HG03039 (cell line): ENCODE measurements around the gene CCNG2.
"Not testable (repeated sequence)": the region's sequence is repeated elsewhere in the genome, so short reads cannot be mapped to it uniquely, and the experiment has no call there.

Experiments
- ATAC-seq: cut with Tn5 transposase; IDR thresholded peaks from one replicate; pipeline ENCODE4 v1.9.1; 2021; ENCODE audit warnings: mild to moderate bottlenecking, moderate library complexity; ENCODE audit not compliant: unreplicated experiment

CCNG2 gene, protein sequence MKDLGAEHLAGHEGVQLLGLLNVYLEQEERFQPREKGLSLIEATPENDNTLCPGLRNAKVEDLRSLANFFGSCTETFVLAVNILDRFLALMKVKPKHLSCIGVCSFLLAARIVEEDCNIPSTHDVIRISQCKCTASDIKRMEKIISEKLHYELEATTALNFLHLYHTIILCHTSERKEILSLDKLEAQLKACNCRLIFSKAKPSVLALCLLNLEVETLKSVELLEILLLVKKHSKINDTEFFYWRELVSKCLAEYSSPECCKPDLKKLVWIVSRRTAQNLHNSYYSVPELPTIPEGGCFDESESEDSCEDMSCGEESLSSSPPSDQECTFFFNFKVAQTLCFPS

DNA sequence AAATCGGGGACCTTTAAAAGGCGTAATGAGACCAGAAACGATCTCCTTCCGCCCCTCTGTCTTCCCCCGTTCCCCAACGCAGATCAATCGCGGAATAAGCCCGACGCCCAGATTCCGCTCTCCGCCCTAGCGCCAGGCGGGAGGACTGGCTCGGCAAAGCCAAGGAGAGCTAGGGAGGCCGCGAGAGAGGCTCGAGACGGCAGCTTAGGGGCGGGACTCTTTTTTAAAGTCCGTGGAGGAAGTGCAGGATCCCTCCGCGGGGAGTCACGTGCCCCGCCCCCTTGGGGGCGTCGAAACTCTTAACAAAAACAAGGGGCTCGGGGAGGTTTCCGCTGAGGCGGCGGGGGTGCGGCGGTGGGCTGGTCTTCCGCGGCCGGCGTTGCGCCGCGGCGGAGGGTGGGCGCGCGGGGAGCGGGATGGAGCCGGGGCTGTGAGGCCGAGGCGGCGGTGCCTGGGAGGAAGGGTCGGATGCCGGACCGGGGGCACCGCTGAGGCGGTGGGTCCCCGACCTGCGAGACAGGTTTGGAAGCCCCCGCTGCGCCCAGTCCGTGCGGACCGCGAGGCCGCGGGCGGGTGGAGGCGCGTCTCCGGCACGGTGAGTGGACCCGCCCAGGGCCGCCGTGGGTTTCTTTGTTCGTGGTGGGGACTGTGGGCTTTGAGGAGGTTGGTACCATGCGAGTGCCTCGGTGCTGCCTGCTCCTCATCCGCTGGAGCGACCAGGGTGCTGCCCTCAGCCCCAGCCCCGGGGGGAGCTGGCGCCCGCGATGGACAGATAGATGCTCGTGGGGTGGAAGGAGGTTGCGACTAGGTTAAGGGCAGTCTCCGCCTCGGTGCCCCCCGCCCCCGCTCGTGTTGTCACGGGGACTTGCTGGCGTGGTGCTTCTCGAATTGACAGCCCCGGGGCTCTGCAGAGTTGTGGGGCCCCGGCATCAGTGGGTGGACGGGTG is at the start of gene CCNG2:
Gene CCNG2, plus strand, starts transcription at position 296 of the 947 bp plus-strand sequence. CDS start 1,326 bp downstream, outside the sequence.
- peak; percentile 20 for ATAC-seq

DNA sequence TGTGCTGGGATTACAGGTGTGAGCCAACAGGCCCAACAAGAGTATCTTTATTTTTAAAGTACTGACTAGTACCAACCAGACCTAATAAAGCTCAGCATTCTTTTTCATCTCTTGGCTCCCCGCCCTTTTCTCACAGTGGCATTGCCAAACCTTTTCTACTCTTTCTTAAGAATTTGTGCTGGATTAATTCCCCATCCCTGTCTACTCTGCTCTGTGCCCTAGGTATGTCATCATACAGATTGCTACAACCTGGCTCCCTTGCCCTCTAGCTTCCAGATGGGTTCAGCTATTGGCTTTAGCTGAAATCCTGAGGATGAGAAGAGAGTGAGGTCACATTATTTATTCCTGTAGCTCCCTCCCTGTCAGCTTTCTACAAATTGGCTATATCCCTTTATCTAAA is 46.3 kb upstream of the CCNG2 start:
- no peak for ATAC-seq

DNA sequence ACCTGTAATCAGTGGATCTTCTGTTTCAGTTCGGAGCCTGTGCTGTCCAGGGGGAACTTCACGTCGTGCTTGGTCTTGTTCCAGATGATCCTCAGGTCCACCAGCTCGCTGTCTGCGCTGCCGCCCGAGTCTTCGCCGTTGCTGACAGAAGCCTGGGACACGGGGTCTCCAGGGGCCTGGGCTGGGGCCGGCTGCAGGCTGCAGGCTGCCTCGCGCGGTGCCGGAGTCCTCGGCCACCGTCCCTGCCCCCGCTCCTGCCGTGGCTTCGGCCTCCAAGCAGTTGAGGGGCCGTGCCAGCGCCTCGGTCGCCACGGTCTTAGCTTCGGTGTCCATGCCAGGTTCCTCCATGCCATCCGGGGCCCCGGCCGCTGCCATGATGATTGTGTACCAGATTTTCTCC is 43.9 kb upstream of the CCNG2 start:
- no peak for ATAC-seq

DNA sequence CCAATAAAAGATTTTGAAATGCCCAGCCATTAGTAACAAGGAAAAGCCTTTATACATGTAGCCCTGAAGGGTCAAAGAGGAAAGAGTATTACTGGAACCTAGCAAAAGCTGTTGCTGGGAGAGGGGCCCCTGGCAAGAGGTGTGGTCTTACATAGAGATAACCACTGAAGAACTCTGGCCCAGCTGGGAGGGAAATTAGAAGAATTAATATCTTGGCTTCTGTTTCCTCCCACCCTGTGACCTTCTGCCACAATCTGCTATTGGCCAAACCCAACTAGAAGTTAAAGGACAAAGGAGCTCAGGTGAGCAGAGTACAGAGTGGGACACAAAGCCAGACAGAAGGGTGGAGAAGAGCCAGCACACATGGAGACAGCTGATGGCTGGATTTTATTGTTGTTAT is 39.3 kb upstream of the CCNG2 start:
- ATAC-seq, result no peak

DNA sequence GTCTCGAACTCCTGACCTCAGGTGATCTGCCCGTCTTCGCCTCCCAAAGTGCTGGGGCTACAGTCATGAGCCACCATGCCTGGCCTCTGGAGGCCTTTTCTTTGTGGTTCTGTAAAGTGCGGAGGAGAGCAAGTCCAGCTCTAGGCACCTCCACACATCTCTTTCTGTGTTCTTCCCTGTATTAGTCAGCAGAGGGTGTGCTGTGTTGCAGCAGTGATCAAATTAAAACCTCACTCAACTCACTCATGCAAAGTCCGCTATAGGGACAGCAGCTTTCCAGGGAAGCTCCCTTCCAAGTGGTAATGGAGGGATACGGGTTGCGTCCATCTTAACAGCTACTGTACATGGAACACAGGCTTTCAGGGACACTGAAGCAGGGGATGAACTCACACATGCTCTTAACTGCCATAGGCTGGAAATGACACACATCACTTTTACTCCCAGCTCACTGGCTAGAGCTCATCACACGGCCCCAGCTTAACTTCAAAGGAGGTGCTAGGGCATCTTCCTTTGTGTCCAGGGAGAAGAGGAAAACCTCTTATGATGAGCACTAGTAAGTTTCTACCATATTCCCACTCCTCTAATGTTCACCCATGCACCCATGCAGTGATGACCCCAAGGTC is 36.0 kb upstream of the CCNG2 start:
- no peak for ATAC-seq

DNA sequence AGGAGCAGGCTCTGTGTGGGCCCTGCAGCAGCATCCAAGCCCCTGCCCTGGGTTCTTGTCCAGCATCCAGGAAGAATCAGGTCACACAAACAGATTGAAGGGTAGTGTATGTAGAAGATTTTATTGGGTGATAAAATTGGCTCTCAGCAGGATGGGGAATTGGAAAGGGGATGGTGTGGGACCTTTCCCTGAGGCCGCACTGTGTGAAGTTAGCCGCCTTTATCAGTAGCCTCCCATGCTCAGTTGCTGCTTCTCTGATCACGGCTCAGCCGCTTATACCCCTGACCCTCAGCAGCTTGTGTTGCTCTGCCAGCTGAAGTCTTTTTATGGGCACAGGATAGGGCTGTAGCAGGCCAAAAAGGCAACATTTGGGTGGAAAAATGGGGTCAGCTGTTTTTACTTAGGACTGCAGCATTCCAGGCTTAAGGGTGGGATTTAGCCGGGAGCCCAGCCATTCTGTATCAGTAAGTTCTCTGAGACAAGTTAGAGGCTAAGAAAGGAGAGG is 35.2 kb upstream of the CCNG2 start:
- ATAC-seq, result no peak

DNA sequence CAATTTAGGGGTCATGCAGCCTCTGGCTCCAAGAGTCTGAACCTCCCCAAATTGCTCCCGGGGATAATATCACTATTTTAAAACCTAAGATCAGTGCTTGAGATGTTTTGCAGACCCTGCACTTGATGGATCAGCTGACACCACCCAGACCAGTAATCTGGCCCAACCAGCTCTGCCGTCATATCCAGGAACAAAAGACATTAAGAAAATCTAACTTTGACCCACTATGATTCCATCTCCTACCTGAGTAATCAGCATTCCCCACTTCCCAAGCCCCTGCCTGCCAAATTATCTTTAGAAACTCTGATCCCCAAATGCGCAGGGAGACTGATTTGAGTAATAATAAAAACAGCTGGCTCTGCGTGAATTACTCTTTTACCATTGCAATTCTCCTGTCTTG is 34.4 kb upstream of the CCNG2 start:
- no peak for ATAC-seq

DNA sequence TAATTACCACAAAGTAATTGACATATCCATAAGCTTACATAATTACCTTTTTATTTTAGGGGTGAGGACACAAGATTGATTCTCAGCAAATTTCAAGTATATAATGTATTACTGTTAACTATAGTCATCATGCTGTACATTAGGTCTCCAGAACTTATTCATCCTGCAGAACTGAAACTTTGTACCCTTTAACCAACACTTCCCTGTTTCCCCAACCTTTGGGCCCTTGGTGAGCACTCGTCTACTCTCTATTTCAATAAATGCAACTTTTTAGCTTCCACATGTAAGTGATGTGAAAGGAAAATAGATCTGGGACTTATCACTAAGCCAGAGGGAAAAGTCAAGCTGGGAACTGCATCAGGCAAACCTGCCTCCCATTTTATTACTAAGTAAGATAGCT is 33.6 kb upstream of the CCNG2 start:
- ATAC-seq, result no peak

DNA sequence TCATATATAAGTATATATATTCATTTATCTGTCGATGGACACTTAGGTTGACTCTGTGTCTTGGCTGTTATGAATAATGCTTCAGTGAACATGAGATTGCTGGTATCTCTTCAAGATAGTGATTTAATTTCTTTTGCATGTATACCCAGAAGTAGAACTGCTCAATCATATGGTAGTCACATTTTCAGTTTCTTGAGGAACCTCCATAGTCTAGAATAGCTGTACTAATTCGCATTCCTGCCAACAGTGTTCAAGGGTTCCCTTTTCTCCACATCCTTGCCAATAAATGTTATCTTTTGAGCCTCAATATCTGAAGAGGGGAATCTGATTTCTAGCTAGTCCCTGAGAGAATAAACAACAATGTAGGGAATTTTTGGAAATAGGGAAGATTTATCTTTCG is 32.4 kb upstream of the CCNG2 start:
- ATAC-seq, result no peak

DNA sequence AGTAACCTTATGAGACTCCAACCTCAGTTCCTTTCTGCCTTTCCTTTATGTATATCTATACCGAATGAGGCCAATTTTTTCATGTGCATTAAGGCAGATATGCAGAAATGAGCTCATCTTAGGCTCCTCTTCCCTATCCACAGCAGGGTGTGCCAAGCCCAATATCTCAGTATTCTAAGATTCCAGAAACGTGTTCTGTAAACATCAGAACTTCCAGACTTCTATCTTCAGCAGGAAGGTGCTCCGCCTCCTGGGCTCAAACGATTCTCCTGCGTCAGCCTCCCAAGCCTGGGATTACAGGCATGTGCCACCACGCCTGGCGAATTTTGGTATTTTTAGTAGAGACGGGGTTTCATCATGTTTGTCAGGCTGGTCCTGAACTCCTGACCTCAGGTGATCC is 31.0 kb upstream of the CCNG2 start:
- no peak for ATAC-seq

DNA sequence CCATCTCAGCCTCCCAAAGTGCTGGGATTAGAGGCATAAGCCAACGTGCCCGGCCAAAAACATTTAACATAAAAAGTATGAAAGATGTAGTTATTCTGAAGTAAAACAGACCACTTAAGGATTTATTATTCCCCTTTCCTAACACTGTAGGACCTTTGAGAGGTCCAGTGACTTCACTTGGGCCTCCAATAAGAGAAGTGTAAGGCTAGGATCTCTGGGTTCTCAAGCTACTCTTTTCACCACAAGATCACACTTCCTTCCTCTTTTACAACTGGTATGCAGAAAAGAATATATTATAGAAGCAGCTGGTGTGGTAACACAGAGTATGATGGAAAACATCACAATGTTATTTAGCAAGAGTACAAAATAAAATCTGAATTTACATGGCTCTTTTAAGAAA is 30.2 kb upstream of the CCNG2 start:
- peak; percentile 72 for ATAC-seq

DNA sequence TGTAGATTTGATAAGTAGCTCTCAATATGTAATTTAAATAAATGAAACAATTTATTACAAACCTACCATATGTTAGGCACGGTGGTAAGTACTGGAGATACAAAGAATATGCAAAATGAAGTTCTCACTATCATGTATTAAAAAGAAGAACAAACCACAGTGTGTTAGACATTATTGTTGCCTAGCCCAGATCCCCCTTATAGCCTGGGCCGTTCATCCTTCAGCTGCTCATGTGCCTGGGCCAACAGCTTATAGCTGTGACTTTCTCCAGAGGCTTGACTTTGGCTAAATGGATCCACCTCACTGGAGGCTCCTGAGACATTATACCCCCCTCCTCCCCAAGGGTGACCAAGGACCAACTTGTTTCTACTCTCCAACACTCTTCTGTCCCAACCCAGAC is 29.8 kb upstream of the CCNG2 start:
- peak; percentile 38 for ATAC-seq

DNA sequence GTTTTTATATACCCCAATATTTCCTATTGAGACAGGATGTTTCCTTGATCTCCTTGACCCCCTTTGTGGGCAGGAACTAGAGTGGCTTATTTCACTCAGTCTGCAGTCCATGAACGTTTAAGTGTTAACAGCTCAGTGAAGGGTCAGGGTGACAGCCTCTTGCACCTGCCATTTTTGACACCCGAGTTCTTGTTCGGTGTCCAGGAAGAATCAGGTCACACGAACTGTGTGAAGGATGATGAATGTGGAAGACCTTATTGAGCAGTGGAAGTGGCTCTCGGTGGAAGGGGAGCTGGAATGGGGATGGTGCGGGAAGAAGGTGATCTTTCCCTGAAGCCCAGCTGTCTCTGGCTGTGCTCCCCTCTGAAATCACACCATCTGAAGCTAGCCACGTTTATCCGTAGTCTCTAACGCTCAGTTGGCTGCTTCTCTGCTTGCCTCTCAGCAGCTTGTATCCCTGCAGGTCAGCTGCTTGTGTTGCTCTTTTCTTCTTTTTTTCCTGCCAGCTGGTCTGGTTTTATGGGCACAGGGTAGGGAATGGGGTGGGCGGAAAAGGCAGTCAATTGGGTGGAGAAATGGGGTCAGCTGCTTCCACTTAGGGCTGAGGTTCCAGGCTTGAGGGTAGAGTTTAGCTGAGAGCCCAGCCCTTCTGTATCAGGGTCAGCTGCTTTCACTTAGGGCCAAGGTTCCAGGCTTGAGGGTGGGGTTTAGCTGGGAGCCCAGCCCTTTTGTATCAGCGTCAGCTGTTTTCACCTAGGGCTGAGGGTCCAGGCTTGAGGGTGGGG is 29.0 kb upstream of the CCNG2 start:
- no peak for ATAC-seq

DNA sequence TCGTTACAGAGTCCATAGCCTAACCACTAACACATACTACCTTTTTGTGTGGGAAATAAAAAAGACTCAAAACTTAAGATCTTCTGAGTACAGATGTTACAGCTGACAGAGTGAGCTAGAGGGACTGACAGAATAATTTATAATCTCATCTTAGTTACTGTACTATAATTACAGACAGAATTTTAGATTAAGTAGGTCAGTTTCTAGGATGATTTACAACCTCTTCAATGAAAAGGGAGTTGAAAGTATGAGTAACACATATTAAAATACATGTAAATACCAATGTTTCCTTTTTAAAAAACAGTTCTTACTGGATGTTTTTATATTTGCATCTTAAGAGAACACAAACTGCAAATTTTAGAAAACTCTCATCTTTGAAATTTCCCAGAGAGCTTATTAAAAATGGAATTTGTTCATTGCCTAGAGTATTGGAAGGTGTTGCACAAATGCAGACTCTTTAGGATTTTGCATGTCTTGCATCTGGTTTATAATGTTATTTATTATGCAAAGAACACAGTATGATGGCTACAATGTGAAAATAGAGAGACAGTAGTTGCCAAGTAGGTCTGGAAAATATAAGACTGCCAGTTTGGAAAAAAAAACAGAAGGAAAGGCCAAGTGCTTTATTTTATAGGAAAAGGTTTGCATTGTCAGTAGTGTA is 24.2 kb upstream of the CCNG2 start:
- ATAC-seq, result no peak

DNA sequence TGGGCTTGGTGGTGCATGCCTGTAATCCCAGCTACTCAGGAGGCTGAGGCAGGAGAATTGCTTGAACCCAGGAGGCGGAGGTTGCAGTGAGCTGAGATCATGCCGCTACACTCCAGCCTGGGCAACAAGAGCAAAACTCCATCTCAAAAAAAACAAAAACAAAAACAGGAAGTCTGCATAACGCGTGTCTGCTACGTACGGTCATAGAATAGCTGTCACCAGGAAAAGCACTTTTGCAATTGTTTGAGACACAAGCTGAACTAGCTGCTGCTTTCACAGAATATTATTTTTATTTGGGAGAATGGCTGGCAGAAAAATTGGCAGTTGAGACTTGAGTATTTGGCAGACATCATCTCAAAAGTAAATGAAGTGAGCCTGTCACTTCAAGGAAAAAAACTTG is 19.6 kb upstream of the CCNG2 start:
- not testable (repeated sequence) for ATAC-seq

DNA sequence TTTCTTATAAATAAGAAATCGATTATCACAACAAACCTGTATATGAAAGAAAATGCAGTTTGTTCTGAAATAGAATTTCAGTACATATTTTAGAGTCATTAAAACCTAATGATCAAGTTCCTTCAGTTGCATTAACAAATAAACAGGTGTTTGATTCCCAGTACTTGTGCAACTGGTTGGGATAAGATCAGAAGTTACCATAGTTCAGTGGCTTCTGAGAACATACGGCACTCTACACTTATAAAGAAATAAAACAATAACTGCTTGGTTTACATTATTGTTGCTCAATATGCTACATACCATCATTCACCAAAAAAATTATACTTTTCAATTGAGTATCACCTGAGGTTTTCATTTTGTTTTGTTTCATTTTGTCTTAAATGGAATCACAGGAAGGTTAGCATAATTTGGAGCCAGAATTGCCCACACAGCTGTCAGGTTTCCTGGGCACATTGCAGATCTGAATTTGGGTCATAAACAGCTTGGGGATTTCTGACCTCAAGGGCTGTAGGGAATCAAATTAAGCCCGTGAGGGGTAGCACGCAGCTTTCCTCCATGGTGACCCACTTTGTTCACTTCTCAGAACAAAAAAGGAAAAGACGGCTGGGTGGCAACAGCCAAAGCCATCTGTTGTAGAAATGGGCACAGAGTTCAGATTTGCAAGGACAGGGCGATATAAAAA is 14.9 kb upstream of the CCNG2 start:
- ATAC-seq, result no peak

DNA sequence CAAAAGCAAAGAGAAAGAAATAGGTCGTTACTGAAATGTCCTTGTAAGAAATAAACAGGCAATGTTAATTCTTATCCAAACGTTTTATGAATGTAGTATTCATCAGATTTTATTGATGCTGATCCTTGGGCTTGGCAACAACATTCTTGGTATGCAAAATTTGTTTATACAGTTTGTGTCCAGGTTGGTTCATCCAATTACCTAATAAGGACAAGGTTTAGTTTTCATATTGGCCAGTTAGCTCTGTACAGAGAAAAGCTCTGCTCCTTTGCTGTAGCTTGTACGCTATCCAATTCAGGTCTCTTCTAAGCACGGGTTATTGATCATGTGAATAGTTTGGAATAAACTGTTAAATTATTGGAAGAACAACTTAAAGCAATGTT is 14.4 kb upstream of the CCNG2 start:
- ATAC-seq, result no peak

DNA sequence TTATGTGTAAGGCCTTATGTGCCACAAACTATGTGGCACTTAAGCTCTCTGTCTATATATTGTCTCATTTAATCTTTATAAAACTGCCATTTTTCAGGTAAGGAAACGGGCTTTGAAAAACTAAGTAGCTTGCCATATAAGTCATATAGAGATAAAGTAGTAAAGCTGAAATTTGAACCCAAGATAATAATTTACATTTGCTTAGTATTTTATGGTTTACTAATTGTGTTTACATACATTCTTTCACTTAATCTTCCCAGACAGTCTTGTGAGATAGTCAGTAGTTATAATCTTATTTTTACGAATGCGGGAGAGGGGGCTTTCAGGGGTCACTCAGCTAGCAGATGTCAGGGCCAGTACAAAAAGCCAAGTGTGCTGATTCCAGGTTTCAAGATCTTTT is 13.9 kb upstream of the CCNG2 start:
- ATAC-seq, result no peak

DNA sequence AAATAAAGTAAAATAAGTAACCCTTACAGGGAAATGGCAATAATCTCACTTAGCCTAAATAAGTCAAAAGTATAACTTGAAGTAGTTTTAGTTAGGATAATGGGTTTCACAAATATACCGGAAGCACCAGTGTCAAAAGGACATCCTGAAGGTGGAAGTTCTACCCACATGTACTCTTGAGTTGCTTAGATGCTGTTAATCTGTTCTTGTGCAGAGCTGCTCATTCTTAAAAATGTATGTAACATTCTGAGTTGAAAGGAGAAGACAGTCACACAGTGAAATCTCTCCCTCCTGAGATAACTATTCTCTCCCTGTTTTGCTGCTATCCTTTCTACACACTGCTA is 11.2 kb upstream of the CCNG2 start:
- no peak for ATAC-seq
